Stimulated activated CD4-positive, alpha-beta T cell treated with anti-CD3 and anti-CD28 coated beads, TNF-alpha, amount 100 ng/mL, for 1 hour (primary cell): ENCODE results near the gene ESYT2.

Source experiments
- DNase-seq, 3 donors: peaks; one replicate each; pipeline ENCODE4 v3.0.0-alpha.2; 2020; ENCODE audit warnings: low read depth in 3 of 3, low spot score in 1 of 3

ESYT2 gene

DNA sequence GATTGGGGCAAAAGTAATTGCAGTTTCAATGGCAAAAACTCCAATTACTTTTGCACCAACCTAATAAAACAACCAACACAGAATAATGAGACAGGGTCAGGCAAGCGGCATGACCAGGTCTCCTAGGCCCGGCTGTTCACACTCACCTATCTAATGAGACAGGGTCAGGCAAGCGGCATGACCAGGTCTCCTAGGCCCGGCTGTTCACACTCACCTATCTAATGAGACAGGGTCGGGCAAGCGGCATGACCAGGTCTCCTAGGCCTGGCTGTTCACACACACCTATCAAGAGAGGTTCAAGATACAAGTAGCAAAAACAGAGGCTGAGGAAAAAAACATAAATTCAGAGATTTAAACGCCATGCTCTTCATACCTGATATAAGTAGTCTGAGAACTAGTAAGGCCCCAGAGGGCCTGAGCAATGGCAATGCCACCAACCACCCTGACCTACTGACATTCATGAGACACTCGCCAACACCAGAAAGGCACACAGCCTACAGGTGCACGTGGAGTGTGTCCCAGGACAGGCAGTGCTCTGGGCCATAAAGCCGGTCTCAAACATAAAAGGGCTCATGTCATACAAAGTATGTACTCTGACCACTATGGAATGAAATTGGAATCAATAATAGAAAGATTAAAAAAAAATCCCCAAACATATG is 84.1 kb downstream of the ESYT2 start:
- DNase-seq: no peak

DNA sequence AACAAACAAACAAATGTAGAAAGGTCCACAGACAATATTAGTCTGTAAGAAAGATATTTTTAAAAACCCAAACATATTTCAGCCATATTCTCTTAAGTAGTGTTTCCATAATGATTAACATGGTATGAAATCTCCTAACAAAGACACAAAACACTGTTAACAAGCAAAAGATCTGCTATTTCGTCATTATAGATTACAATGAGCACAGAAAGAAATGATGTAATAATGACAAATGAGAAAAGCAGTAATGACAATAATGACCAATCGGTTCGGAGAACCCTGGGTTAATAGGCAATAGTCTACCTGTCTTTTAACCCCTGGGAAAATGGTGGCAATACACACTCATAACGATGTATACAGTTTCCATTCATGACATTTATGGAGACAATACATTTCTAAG is 85.2 kb downstream of the ESYT2 start:
- DNase-seq: no peak

DNA sequence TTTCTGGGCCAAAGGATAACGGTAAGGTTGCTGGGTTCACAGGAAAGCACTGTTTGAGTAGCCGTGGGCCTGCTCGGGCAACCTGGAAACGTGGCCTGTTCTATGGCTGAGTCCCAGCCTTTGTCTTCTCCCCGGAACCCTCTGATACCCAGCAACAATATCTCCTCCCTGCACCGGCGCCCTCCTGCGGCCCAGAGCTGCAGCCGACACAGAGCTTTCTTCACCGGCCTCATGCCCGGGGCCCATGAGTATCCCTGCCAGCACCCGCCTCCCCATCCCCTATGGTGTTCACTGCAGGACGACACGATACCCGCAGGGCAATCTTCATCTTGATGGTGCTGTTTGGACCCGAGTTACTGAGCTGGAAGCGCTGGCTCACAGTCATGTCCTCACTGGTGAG is 86.1 kb downstream of the ESYT2 start:
- DNase-seq: no peak

DNA sequence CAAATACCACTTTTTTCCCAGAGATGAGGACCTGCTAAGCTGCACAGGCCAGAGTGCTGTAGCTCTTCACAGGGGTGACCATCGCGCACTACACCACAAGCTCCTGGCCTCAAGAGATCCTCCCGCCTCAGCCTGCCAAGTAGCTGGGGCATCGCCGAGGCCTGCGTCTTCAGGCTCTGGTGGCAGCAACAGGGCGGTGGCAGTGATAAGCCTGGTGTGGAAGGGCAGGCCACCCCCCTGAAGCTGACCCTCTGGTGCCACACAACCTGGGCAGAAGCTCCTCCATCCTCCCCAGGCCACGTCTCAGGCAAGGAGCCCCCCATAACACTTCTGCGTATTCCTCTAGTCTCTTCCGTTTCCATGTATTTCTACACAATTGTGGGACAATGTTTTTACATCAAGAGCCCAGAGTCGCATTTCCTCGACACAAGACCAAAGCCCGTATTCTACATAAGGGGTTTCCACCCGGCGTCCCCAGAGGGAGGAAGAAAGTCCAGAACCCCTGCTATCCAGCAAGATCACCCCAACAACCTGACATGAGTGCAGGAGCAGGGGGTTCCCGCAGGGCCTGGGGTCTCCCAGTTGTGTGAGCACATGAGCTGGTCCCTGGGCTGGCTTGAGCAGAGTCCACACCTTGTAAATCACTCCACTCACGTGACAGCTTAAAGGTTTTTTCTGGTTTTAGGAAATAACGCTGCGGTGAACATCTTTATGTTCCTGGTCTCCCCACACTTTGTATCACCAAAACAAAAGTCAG is 87.1 kb downstream of the ESYT2 start:
- DNase-seq: no peak

DNA sequence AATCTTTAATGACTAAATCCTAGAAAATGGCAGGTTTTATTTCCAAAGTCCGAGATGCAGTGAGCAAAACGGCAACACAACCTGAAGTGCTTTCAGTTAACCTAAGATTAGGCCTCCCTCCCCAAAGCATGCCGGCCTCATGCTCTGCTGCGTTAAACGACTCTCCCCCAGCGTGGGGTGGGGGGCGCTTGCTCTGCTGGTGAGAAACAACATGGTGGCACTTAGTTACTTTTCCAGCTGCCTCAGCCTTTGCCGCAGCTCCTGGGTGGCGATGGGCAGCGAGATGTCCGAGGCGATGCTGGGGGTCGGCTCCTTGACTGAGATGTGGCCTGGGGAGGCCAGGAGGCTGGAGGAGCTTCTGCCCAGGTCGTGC is 88.0 kb downstream of the ESYT2 start:
- no peak for DNase-seq

DNA sequence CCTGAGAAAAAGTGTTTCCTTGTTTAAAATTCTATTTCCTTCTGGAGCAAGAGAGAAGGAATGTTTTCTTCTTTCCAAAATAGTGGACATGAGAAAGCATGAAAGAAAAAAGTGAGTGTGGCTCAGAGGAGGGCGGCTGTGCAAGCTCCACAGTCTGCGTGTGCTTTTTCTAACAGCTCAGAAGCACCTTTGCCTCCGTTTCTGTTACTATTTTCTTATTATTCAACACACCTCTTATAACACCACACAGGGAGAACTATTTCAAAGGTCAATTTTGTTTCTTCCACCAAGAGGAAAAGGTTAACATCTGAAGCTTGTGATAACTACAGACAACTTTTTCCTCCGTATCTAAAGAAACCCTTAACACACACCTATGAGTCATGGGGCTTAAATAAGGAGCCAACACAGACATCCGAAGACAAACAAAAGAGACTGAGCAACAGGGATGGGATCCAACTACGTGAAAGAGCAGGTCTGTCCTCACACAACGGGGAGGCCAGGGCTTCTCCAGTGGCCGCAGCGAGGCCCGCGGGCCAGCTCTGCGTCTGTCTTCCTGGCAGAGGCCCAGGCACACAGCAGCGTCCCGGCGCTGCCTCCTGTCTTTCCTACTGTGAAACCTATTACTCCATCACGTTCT is 88.5 kb downstream of the ESYT2 start:
- no peak for DNase-seq

DNA sequence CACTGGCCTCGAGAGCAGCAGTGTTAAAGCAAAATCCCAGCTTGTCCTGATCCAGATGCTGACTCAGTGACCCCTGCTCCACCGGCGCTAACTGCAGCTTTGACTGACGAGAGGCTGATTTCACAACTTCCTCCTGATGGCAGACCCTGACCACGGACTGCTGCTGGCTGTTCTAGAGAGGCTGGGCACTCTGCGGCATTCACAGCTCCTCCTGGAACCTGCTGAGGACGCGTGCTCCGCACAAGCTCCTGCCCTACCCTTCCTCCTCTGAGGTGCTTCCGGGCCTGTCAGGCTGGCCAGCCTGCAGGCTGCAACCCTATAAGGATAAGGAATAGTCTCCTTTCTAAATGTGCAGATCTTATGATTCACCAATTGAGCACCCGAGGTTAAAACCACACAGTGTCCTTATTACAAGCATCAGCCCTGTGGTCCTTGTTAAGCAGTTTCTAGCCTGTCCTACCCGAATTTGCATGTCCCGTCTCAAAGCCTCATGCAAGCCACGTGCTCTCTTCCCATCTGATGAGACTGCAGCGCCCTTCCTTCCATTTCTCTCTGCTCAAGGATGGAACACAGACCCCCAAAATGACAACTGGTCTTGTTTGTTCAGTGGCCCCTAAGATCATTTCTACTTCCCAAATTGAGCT is 89.2 kb downstream of the ESYT2 start:
- DNase-seq: no peak

DNA sequence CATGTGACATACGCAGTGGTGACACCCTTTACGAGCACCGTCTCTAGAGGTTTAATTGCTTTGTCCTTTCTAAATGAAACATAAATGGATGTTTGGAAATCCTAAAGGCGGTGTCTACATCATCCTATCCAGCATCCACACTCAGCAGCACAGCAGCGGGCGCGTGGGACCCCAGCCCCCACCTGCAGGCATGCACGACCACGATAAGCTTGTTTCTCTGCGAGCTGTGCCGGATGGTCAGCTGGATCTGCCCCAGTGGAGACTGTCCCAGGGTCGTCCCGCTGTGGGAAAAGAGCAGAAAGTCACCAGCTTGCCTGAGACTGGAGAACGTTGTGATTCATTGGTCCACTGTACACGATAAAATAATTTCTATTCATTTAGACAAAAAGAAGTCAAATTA is 90.5 kb downstream of the ESYT2 start:
- DNase-seq: no peak

DNA sequence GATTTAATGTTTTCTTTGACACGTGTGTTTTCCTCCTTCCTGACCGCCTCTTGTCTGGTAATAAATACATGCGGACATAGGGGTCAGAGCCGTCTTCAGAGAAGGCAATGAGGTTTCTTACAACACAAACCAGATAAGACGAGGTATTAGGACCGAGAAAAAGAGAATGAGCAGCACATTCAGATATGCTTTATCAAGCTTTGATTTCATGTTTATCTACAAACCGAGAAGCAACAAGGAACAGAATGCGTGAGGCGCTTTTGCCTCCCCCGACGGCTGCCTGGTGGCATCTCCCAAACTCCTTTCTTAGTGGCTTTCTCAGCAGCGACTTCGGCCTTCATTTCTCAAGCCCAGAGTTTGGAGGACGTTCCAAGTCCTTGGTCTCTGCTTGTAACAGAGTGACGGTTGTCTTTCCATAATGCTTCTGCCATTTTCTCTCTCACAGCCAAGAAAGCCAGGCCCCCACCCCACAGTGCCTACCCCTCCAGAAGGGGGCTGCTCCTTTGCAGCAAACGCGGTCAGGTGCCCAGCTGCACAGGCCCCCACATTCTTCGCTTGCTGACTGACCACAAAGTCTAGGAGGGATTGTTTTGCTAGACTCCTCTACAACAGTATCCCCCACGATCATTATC is 92.1 kb downstream of the ESYT2 start:
- no peak for DNase-seq

DNA sequence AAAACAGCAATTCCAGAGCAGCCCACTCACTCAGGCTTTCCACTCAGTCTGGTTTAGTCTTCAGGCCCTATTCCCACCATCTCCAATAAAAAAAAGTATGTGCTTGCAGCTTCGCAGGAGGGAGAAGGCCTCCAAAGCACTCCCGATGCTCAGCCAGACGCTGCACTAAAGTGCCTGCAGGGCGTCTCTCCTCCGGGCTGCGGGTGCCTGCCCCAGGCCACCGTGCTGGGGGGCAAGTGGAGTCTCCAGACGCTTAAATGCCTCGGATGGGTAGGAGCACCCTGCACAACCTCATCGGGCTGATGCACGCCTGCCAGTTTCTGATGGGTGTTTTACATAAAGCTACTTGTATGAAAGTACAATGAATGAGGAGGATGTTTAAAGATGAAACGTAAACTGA is 93.4 kb downstream of the ESYT2 start:
- DNase-seq: no peak

DNA sequence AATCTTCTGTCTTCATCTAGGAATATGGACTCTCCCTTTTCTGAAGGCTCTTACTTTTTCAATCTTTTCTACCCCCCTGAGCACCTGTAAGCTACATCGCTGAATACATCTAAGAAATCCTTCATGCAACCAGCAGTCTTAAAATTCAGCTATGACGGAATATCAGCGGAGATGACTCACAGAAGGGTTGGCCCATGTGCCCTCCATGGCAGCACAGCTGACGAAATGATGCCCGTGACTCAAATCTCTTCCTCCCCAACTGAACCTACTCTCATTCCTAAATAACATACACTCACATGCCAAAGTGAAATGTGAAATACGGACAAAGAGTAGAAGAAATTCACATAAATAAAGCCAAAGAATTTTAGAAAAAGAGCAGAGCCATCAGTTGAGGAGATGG is 94.4 kb downstream of the ESYT2 start:
- DNase-seq: no peak

DNA sequence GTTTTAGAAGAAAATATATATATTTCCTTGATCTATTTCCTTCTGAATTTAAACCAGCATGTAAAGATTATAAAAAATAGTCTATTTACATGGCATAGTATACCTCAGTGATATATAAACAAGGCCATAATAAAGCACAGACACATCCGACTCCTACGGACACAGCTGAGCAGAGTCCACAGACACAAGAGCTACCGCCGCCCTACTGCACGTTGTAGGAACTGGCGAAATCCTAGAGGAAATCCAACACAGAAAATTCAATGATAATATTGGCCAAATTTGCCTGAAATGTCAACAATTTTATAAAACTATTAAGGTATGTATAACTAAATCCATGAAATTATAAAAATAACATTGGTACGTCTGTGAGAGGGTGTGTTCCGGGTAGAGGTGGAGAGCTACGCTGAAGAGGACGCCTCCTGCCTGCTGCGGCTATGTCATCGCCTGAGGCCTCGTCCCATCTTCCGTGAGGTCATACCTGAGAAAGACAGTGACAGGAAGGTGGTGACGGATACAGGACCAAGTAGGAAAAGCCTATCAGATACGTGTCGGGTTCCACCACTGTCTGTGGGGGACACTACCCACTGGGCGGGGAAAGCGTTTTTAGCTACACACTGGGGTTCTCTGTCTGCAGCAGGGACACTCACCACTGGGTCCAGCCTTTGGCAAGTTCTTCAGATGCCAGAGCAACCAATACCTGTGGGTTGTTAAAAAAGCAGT is 95.4 kb downstream of the ESYT2 start:
- DNase-seq: no peak

DNA sequence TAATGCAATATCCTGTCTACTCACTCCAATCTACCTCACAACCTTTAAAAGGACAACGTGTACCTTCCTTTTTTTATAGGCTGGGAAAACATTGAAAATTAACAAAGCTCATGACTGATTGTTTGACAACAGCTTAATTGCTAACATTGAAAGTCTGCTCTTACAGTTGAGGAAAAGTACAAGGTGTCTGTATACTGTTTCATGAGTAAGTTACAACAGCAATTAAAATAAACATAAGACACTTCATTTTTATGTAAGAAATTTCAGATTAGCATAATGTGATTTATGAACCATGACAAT is 96.1 kb downstream of the ESYT2 start:
- no peak for DNase-seq

DNA sequence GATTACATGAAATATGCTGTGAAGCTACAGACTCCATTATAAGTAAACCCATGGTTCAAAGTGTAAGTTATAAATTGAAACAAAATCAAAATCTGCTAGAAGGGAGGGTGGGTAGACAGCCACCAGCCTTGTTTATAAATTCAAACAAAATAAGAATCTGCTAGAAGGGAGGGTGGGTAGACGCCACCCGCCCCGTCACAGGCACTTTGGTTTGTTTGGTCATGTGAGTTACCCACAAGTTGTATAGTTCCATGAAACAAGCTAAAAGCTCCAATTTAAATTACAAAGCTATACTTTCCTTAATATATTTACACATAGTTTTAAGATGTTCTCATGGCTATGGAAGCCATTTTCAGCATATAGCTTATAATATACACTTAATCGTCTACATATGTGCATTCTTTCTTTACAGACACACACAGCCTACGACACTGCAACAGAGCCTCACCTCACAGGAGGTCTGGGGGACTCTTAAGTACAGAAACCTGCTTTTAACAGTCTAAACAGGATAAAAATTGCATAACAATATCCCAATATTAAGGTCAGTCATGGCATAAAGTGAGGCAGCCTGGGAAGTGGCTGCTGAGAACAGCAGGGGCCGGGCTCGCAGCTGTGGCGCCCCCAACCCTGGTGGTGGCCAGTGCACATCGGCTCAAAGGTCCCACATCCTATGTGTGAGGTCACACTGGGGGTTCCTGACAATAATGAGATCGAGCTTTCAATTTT is 96.7 kb downstream of the ESYT2 start:
- DNase-seq: no peak

DNA sequence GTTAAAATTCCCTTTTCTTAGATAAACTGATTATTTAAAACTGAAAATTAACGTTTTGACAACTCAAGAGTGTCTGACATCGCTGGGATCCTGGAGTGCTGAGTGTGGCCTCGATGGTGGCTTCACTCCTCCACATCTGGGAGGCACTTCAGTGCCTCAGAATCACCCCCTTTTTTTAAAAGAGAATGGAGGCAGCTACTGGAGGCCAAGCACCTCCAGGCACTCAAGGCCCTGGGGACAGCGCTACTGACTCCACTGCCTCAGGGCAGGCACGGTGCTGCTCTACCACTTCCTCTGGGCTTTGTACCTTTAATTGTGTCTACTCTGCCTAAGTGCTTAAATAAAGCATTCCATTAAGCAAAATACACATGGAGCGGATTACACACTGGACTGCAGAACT is 97.5 kb downstream of the ESYT2 start:
- no peak for DNase-seq

DNA sequence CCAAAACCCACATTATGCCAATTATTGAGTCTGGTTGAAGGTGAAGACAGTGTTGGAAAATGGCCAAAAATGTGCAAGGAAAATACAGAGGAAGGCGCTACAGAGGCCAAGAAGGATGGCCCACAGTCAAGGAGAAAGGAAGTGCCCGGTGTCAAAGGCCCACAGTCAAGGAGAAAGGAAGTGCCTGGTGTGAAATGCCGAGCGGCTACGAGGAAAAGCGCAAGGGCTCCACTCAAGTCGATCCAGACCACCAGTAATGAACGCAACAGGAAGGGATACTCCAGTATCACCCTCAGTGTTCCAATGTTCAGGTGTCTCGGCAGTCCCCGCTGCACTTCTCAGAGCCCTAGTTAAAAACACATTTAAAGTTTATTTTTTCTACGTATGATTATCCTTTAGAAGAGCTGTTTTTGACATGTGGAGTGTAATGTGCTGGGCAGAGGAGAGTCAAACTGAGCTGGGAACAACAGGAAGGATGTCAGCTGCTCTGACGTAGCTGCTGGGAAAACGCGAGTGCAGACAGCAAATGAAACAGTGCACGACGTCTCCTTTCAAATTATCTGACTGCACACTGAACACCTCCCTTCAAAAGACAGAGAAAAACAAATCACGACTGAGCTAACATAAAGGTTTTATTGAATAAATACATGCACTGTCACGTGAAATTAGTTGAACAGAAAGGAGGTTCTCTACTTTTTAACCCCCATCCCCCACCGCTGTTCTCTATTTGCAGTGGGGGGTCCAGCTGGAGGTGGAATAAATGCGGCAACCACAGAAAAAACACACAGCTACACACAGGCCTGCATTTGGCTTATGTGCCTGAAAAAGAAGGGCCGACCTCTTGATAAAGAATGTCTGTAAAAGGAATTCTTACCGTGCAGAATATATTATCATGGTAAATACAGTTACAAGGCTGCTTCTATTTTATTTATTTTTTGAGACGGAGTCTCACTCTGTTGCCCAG is 98.6 kb downstream of the ESYT2 start:
- no peak for DNase-seq

DNA sequence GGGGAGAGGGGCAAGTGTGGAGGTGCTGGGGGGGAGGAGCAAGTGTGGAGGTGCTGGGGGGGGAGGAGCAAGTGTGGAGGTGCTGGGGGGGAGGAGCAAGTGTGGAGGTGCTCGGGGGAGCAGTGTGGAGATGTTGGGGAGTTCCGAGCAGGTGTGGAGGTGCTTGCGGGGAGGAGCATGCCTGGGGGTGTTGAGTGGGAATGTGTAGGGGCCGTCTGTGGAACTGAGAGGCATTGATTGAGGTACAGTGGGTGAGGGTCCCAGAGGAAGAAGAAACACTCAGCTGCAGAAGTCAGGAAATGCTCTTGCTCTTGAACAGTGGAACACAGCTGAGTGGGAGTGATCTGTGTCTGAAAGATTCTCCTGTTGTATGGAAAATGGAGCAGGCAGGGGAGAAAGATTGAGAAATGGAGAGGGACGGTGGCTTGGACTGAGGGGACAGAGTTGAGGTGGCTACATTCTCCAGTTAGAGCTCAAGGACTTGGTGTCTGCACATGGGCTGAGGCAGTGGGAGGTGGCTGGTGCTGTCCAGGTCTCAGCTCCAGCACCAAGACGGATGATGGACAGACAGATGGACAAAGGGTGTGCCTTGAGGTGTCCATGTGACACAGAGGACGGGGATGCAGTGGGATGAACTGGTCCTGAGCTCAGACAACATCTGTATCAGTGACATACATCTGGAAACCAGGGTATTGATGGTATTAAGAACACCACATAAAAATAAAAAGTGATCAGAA is 99.5 kb downstream of the ESYT2 start:
- no peak for DNase-seq

DNA sequence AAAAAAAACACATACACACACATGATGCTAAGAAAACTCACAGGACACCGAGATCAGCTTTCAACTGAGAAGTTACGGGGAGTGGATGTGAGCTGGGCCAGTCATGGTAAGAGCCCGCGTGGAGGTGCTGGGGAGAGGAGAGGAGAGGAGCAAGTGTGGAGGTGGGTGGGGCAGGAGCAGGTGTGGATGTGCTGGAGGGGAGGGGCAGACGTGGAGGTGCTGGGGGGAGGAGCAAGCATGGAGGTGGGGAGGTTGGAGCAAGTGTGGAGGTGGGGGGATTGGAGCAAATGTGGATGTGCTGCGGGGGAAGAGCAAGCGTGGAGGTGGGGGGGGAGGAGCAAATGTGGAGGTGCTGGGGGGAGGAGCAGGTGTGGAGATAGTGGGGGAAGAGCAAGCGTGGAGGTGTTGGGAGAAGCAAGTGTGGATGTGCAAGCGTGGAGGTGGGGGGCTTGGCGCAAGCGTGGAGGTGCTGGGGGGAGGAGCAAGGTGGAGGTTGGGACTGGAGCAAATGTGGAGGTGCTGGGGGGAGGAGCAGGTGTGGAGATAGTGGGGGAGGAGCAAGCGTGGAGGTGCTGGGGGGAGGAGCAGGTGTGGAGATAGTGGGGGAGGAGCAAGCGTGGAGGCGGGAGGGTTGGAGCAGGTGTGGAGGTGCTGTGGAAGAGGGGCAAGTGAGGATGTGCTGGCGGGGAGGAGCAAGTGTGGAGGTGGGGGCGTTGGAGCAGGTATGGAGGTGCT is 100.2 kb downstream of the ESYT2 start:
- DNase-seq: no peak
